ENCODE measurements around the gene TCF7. TPM values are rescaled to one million over a fixed set of nuclear protein-coding genes. Genes with fewer than 3 reads are reported as not detected.

TCF7 gene
- total RNA-seq, 1 donor from 2014 or later, result 3.0 TPM

- peaks cover 29% of the 10 kb centered on the region for H3K36me3 ChIP-seq
- intact Hi-C loops (cut with micrococcal nuclease), result no loop called here
- peaks cover 25% of the 10 kb centered on the region for H3K4me1 ChIP-seq
- no peaks in the 10 kb centered on the region for H3K27me3 ChIP-seq (ENCODE audit: low read depth)
- DNase-seq, result peak; percentile 3
- H3K27ac ChIP-seq (replicated peaks), result no peak overlapping the region
- TF ChIP-seq CTCF (IDR thresholded peaks at IDR 0.05; ENCODE audit: borderline replicate concordance), result no peak
- H3K9me3 ChIP-seq (replicated peaks), result no peaks in the 10 kb centered on the region
- no peak overlapping the region for H3K4me3 ChIP-seq
Observed at GRCh38 chr5:134135091-134135655, 20.7 kb downstream of the TCF7 start.

- Histone ChIP-seq H3K9me3 (replicated peaks) (no peaks in the 10 kb centered on the region), H3K27me3 (ENCODE audit: low read depth) (no peaks in the 10 kb centered on the region), H3K4me1 (peaks cover 25% of the 10 kb centered on the region), H3K36me3 (peaks cover 33% of the 10 kb centered on the region), H3K27ac (replicated peaks) (no peak overlapping the region), H3K4me3 (no peak overlapping the region)
- DNase-seq, result peak; percentile 6
- intact Hi-C loops (cut with micrococcal nuclease), result no loop called here
- TF ChIP-seq CTCF (IDR thresholded peaks at IDR 0.05; ENCODE audit: borderline replicate concordance), result no peak
Observed at GRCh38 chr5:134136221-134136631, 21.7 kb downstream of the TCF7 start.

- Histone ChIP-seq H3K9me3 (replicated peaks) (no peaks in the 10 kb centered on the region), H3K27me3 (ENCODE audit: low read depth) (no peaks in the 10 kb centered on the region), H3K36me3 (peaks cover 39% of the 10 kb centered on the region), H3K4me3 (no peak overlapping the region), H3K4me1 (peaks cover 26% of the 10 kb centered on the region), H3K27ac (replicated peaks) (no peak overlapping the region)
- intact Hi-C loops (cut with micrococcal nuclease), result no loop called here
- no peak for TF ChIP-seq CTCF (IDR thresholded peaks at IDR 0.05; ENCODE audit: borderline replicate concordance)
- peak; percentile 1 for DNase-seq
Observed at GRCh38 chr5:134136771-134137170, 22.3 kb downstream of the TCF7 start.

GRCh38 chr5:134138416-134139376, 24.2 kb downstream of the TCF7 start:
- Histone ChIP-seq H3K4me1 (peaks cover 26% of the 10 kb centered on the region), H3K27ac (replicated peaks) (peak overlapping the region; percentile 30), H3K36me3 (peaks cover 50% of the 10 kb centered on the region), H3K27me3 (ENCODE audit: low read depth) (no peaks in the 10 kb centered on the region), H3K9me3 (replicated peaks) (no peaks in the 10 kb centered on the region), H3K4me3 (no peak overlapping the region)
- intact Hi-C loops (cut with micrococcal nuclease), result no loop called here
- no peak for TF ChIP-seq CTCF (IDR thresholded peaks at IDR 0.05; ENCODE audit: borderline replicate concordance)
- DNase-seq, result peak; percentile 11

- Histone ChIP-seq H3K9me3 (replicated peaks) (no peaks in the 10 kb centered on the region), H3K4me3 (no peak overlapping the region), H3K4me1 (peaks cover 26% of the 10 kb centered on the region), H3K36me3 (peaks cover 46% of the 10 kb centered on the region), H3K27me3 (ENCODE audit: low read depth) (no peaks in the 10 kb centered on the region), H3K27ac (replicated peaks) (peak overlapping the region; percentile 30)
- peak; percentile 19 for DNase-seq
- TF ChIP-seq CTCF (IDR thresholded peaks at IDR 0.05; ENCODE audit: borderline replicate concordance), result no peak
- intact Hi-C loops (cut with micrococcal nuclease), result no loop called here
Observed at GRCh38 chr5:134139377-134139851, 24.9 kb downstream of the TCF7 start.

All from left ventricle myocardium inferior (tissue), 1 donor.